Nephron progenitor cell (in vitro differentiated cells): ENCODE results near the gene KRTAP21-3.

Experiments used
- DNase-seq: peaks from one replicate; pipeline ENCODE4 v3.0.0; 2021
- H3K27ac Mint-ChIP-seq: 2 replicates; pipeline ENCODE4 v1.8.0; 2021; ENCODE audit warnings: mild to moderate bottlenecking, moderate library complexity, mixed read lengths
- H3K27me3 Mint-ChIP-seq: 2 replicates; pipeline ENCODE4 v1.8.0; 2021; ENCODE audit warnings: mild to moderate bottlenecking, low read depth, mixed read lengths; ENCODE audit not compliant: poor library complexity
- H3K36me3 Mint-ChIP-seq: 2 replicates; pipeline ENCODE4 v1.8.0; 2021; ENCODE audit warnings: low read depth, mixed read lengths
- H3K4me1 Mint-ChIP-seq: 2 replicates; pipeline ENCODE4 v1.8.0; 2021; ENCODE audit warnings: mixed read lengths
- H3K4me3 Mint-ChIP-seq: 2 replicates; pipeline ENCODE4 v1.8.0; 2021; ENCODE audit warnings: mild to moderate bottlenecking, moderate library complexity, mixed read lengths
- H3K9me3 Mint-ChIP-seq: 2 replicates; pipeline ENCODE4 v1.8.0; 2021; ENCODE audit warnings: mild to moderate bottlenecking, moderate library complexity, mixed read lengths
- TF ChIP-seq, protein P1 (sequence below): fragments of 200-600 bp; sonication (generic); IDR thresholded peaks from 2 replicates; pipeline ENCODE4 v1.5.0; 2021; ENCODE audit warnings: antibody characterized with exemption

The KRTAP21-3 gene

GRCh38 chr21:30680586-30680985, 38.0 kb downstream of the KRTAP21-3 start:
- H3K27ac Mint-ChIP-seq: no peak overlapping the region
- DNase-seq: no peak
- peaks cover 27% of the 10 kb centered on the region for H3K9me3 Mint-ChIP-seq
- no peak overlapping the region for H3K4me3 Mint-ChIP-seq
- TF ChIP-seq, protein P1, sequence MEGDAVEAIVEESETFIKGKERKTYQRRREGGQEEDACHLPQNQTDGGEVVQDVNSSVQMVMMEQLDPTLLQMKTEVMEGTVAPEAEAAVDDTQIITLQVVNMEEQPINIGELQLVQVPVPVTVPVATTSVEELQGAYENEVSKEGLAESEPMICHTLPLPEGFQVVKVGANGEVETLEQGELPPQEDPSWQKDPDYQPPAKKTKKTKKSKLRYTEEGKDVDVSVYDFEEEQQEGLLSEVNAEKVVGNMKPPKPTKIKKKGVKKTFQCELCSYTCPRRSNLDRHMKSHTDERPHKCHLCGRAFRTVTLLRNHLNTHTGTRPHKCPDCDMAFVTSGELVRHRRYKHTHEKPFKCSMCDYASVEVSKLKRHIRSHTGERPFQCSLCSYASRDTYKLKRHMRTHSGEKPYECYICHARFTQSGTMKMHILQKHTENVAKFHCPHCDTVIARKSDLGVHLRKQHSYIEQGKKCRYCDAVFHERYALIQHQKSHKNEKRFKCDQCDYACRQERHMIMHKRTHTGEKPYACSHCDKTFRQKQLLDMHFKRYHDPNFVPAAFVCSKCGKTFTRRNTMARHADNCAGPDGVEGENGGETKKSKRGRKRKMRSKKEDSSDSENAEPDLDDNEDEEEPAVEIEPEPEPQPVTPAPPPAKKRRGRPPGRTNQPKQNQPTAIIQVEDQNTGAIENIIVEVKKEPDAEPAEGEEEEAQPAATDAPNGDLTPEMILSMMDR: no peak
- peaks cover 8% of the 10 kb centered on the region for H3K4me1 Mint-ChIP-seq
- H3K27me3 Mint-ChIP-seq: peaks cover 4% of the 10 kb centered on the region
- H3K36me3 Mint-ChIP-seq: no peaks in the 10 kb centered on the region

GRCh38 chr21:30676737-30677136, 41.8 kb downstream of the KRTAP21-3 start:
- Mint-ChIP-seq H3K4me3 (no peak overlapping the region), H3K4me1 (no peaks in the 10 kb centered on the region), H3K27me3 (peaks cover 4% of the 10 kb centered on the region), H3K27ac (no peak overlapping the region), H3K9me3 (peaks cover 23% of the 10 kb centered on the region), H3K36me3 (no peaks in the 10 kb centered on the region)
- TF ChIP-seq, protein P1: no peak
- DNase-seq: no peak

GRCh38 chr21:30674312-30674711, 44.3 kb downstream of the KRTAP21-3 start:
- no peak for DNase-seq
- TF ChIP-seq, protein P1: no peak
- Mint-ChIP-seq H3K27ac (no peak overlapping the region), H3K36me3 (peaks cover 13% of the 10 kb centered on the region), H3K9me3 (peaks cover 46% of the 10 kb centered on the region), H3K27me3 (no peaks in the 10 kb centered on the region), H3K4me1 (no peaks in the 10 kb centered on the region), H3K4me3 (no peak overlapping the region)

DNA sequence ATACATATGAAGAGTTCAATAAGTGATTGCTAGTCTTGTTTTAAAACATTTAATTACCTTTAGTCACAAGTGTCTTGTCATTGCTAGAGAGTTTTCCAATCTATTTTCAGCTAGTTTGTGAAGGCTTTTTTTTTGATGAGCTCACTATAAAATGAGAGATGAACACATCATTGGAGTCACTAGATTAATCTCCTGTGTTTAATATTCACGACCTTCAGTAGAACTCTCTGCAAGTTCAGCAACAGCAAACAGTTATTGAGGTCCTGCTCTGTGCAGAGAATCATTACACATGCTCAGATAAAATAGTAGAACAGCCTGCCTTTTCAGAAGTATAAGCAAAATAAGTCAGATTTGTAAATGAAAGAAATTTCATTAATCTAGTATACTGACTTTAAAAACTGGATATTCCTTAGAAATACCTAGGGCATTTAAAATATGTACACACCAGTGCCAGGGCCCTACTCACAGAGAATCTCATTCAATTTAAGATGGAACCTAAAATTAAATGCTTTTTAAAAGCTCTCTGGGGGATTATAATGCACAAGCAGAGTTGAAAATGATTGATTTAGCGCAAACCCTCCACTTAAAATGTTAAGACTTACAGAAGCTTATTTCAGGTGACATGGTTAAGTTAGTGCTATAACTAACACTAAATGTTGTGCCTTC, 45.5 kb downstream of the KRTAP21-3 start:
- Mint-ChIP-seq H3K36me3 (peaks cover 13% of the 10 kb centered on the region), H3K27me3 (no peaks in the 10 kb centered on the region), H3K4me1 (no peaks in the 10 kb centered on the region), H3K4me3 (no peak overlapping the region), H3K27ac (no peak overlapping the region), H3K9me3 (peaks cover 49% of the 10 kb centered on the region)
- TF ChIP-seq, protein P1: no peak
- DNase-seq: no peak

- no peak for DNase-seq
- Mint-ChIP-seq H3K4me3 (no peak overlapping the region), H3K4me1 (no peaks in the 10 kb centered on the region), H3K36me3 (peaks cover 13% of the 10 kb centered on the region), H3K9me3 (peaks cover 31% of the 10 kb centered on the region), H3K27ac (no peak overlapping the region), H3K27me3 (no peaks in the 10 kb centered on the region)
- TF ChIP-seq, protein P1: no peak
These were observed 49.8 kb downstream of the KRTAP21-3 start for GRCh38 chr21:30668776-30669175.
